ENCODE measurements around the gene ALDH18A1. TPM values are rescaled to one million over a fixed set of nuclear protein-coding genes. Genes with fewer than 3 reads are reported as not detected.
A peak's percentile ranks its signal among the peaks of the same experiment; 100 is the strongest.

Gene ALDH18A1
- total RNA-seq, 1 donor from 2014 or later = 11.1 TPM

DNA sequence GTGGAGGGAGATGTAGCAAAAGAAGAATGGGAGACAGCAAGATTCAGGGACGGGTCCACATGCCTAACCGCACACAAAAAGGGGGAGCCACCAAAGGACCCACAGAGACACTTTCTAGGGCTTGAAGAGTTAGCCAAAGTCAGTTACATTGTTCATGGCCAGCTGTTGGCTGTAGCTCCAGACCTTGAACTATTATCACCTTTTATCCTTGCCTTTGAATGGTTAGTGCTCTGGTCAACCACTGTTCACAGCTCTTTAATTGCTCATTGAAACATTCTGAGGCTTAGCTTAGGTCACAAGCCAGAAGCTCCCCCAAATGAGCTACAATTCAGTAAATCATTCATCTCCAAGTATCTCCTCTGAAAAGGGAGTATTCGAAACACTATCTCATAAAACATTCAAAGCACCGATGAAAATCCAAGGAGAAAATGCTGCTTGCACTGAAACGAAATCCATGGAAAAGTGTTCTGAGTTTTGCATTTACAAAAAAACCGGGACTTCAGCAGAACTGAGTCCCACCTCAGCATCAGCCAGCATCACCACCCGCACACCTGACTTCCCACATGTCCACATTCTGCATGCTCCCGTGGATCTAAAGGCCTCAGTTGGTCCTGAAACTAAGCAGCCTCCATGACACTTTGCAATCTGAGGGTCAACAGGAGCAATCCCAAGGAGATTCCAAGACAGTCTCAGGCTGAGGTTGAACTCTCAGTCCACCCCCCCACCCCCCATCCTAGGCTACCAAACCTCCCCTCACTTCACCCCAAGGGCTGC lies 99.3 kb downstream of the ALDH18A1 start:
- intact Hi-C loops (cut with micrococcal nuclease) = loop anchor here (10.0 kb wide), 2 partner anchors 82 to 122 kb away; no protein-coding TSS in a partner anchor
- TF ChIP-seq CTCF (IDR thresholded peaks at IDR 0.05; ENCODE audit: borderline replicate concordance) = no peak
- peak overlapping the region; percentile 89 for H3K27ac ChIP-seq (replicated peaks)
- H3K36me3 ChIP-seq = peaks cover 8% of the 10 kb centered on the region
- peaks cover 10% of the 10 kb centered on the region for H3K9me3 ChIP-seq (replicated peaks)
- peak overlapping the region; percentile 82 for H3K4me3 ChIP-seq
- H3K27me3 ChIP-seq (ENCODE audit: low read depth) = no peaks in the 10 kb centered on the region
- H3K4me1 ChIP-seq = peaks cover 79% of the 10 kb centered on the region
- DNase-seq = no peak

Other genes with a start within 250 kb of the ALDH18A1 start
- 896 TPM for gene SORBS1, start 95.3 kb downstream of the ALDH18A1 start, total RNA-seq
- 11.6 TPM for gene TCTN3, start 37.2 kb upstream of the ALDH18A1 start, total RNA-seq
- gene ENTPD1, start 99.5 kb upstream of the ALDH18A1 start, total RNA-seq = 7.7 TPM

Measured in left ventricle myocardium inferior (tissue), 1 donor.